Measurements from ENCODE around the gene ASPHD2. TPM values are rescaled to one million over a fixed set of nuclear protein-coding genes. Genes with fewer than 3 reads are reported as not detected.

Gene ASPHD2
- total RNA-seq, 1 experiment from 2014 or later = 7.1 TPM

GRCh38 chr22:26443901-26444690 lies 15.0 kb downstream of the ASPHD2 start:
- Histone ChIP-seq H3K14ac (ENCODE audit: insufficient read depth, low read length) (no peak overlapping the region), H2BK20ac (ENCODE audit: low read depth, low read length, poor library complexity, severe bottlenecking) (no peak overlapping the region), H3K23me2 (ENCODE audit: insufficient read length, low read depth, low read length, poor library complexity, severe bottlenecking) (no peaks in the 10 kb centered on the region), H3K18ac (ENCODE audit: insufficient read length, low read depth, low read length) (no peak overlapping the region), H3K79me1 (ENCODE audit: insufficient read depth, low read depth, low read length, poor library complexity, severe bottlenecking) (no peaks in the 10 kb centered on the region), H3K56ac (ENCODE audit: insufficient read length, low read depth, low read length) (no peak overlapping the region), H3K27ac (ENCODE audit: insufficient read length, low read depth, low read length) (no peak overlapping the region), H3K9me3 (ENCODE audit: control insufficient read depth, low read depth, low read length) (no peaks in the 10 kb centered on the region), H4K91ac (ENCODE audit: insufficient read length, low read depth, low read length) (no peak overlapping the region), H2BK15ac (ENCODE audit: low read depth, low read length) (no peak overlapping the region), H4K8ac (replicated peaks; ENCODE audit: insufficient read length, low read depth, low read length) (no peak overlapping the region), H2BK120ac (ENCODE audit: low read depth, low read length, poor library complexity, severe bottlenecking) (no peak overlapping the region), H2BK12ac (ENCODE audit: insufficient read length, low read depth, low read length) (no peak overlapping the region), H3K4me1 (ENCODE audit: insufficient read depth, low read length) (no peaks in the 10 kb centered on the region), H3K27me3 (ENCODE audit: insufficient read depth, low read length) (no peaks in the 10 kb centered on the region), H3K9ac (ENCODE audit: extremely low read depth, insufficient read length, low read length) (no peak overlapping the region), H2AK5ac (ENCODE audit: insufficient read length, low read length) (no peak overlapping the region), H3T11ph (ENCODE audit: low read length) (no peak overlapping the region), H3K79me2 (ENCODE audit: insufficient read depth, low read length) (no peaks in the 10 kb centered on the region), H3K23ac (ENCODE audit: insufficient read length, low read depth, low read length) (no peak overlapping the region), H3K4me2 (ENCODE audit: insufficient read depth, insufficient read length, low read length) (no peak overlapping the region), H2BK5ac (ENCODE audit: insufficient read length, low read length) (no peak overlapping the region), H3K4ac (ENCODE audit: low read depth, low read length) (no peak overlapping the region), H4K5ac (ENCODE audit: insufficient read length, low read depth, low read length) (no peak overlapping the region), H2AFZ (ENCODE audit: low read length) (no peak overlapping the region), H4K20me1 (ENCODE audit: control insufficient read depth, insufficient read depth, insufficient read length) (no peaks in the 10 kb centered on the region)
- peaks cover 7 to 15% of the 10 kb centered on the region in 2 experiments for H3K4me1 Mint-ChIP-seq
- no peak overlapping the region; a peak in 1 of 5 replicates for H3K4me3 Mint-ChIP-seq
- DNase-seq = no peak
- no CpG with 5 or more reads among the region's 16 CpGs for WGBS (ENCODE audit: extremely low coverage, insufficient read length, low lambda C conversion rate)
- no peak overlapping the region for H3K27ac Mint-ChIP-seq
- TF ChIP-seq CTCF (conservative IDR thresholded peaks at IDR 0.05) = no peak
- H3K36me3 Mint-ChIP-seq (ENCODE audit: insufficient read depth in 1 of 3, low read depth in 3 of 3) = peaks cover 0 to 6% (median 4%) of the 10 kb centered on the region in 3 experiments; a peak in 3 of 7 replicates
- H3K9me3 Mint-ChIP-seq = no peaks in the 10 kb centered on the region
- H3K27me3 Mint-ChIP-seq (ENCODE audit: low read depth) = no peaks in the 10 kb centered on the region
